Colonic mucosa (tissue), 4 donors: ENCODE measurements around the gene CRISP2. TPM values are rescaled to one million over a fixed set of nuclear protein-coding genes. Genes with fewer than 3 reads are reported as not detected.

Source experiments
- DNase-seq: peaks from one replicate; pipeline ENCODE4 v3.0.0-alpha.2; 2020
- H3K27ac ChIP-seq: fragments of 200-600 bp; one replicate; pipeline ENCODE4 v1.8.0; 2021
- H3K27me3 ChIP-seq: fragments of 200-600 bp; one replicate; pipeline ENCODE4 v1.8.0; 2021
- H3K36me3 ChIP-seq: fragments of 200-600 bp; one replicate; pipeline ENCODE4 v1.8.0; 2021
- H3K4me1 ChIP-seq: fragments of 200-600 bp; one replicate; pipeline ENCODE4 v1.8.0; 2021; ENCODE audit warnings: mild to moderate bottlenecking
- H3K4me3 ChIP-seq: fragments of 200-600 bp; one replicate; pipeline ENCODE4 v1.8.0; 2021
- H3K9ac ChIP-seq, 2 donors: one replicate each; pipeline ENCODE4 v1.7.0; 2013; ENCODE audit warnings: control low read depth in 2 of 2, low read depth in 2 of 2, low read length in 2 of 2
- H3K9me3 ChIP-seq: fragments of 200-600 bp; one replicate; pipeline ENCODE4 v1.8.0; 2021
- intact Hi-C: fragments of 100-400 bp; cut with DNase I; formaldehyde crosslinking; loops from one replicate; pipeline ENCODE4 v1.14.1; 2022
- total RNA-seq, 2 donors: library from RNA; stranded (reverse); fragmentation: NEBNext Ultra II Directional in 1 of 2; extraction: Animal tissue kit (Norgen Biotek cat#: 25700) in 1 of 2; gene quantifications; one replicate each; pipeline ENCODE4 v1.2.1, GENCODE V29; 2021
- TF ChIP-seq, protein P1 (sequence below): fragments of 200-600 bp; IDR thresholded peaks from one replicate; pipeline ENCODE4 v1.8.0; 2022; ENCODE audit warnings: antibody characterized with exemption, mild to moderate bottlenecking
- donor health status: healthy.
- donor health status: DM: no; HTN: no; CAD: no.
- donor health status: DM: no; HTN: no; CAD: no.

The CRISP2 gene
- not detected for total RNA-seq

GRCh38 chr6:49713346-49713745, at the start of gene CRISP2:
Gene CRISP2, minus strand, starts transcription at chr6:49713543. Its CDS starts 4,347 bp downstream, at chr6:49709196.
- intact Hi-C loops: no loop called here
- H3K9ac ChIP-seq: no peak within 1 kb of the TSS
- no peak for DNase-seq
- no peaks in the 10 kb centered on the region for H3K27me3 ChIP-seq
- no peak within 1 kb of the TSS for H3K27ac ChIP-seq
- no peaks in the 10 kb centered on the region for H3K36me3 ChIP-seq
- TF ChIP-seq, protein P1, sequence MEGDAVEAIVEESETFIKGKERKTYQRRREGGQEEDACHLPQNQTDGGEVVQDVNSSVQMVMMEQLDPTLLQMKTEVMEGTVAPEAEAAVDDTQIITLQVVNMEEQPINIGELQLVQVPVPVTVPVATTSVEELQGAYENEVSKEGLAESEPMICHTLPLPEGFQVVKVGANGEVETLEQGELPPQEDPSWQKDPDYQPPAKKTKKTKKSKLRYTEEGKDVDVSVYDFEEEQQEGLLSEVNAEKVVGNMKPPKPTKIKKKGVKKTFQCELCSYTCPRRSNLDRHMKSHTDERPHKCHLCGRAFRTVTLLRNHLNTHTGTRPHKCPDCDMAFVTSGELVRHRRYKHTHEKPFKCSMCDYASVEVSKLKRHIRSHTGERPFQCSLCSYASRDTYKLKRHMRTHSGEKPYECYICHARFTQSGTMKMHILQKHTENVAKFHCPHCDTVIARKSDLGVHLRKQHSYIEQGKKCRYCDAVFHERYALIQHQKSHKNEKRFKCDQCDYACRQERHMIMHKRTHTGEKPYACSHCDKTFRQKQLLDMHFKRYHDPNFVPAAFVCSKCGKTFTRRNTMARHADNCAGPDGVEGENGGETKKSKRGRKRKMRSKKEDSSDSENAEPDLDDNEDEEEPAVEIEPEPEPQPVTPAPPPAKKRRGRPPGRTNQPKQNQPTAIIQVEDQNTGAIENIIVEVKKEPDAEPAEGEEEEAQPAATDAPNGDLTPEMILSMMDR: no peak
- H3K4me3 ChIP-seq: no peak within 1 kb of the TSS
- H3K9me3 ChIP-seq: no peaks in the 10 kb centered on the region
- H3K4me1 ChIP-seq: no peaks in the 10 kb centered on the region

GRCh38 chr6:49744259-49744658, 30.9 kb upstream of the CRISP2 start, which contains the start of gene CRISP3:
Gene CRISP3, minus strand, starts transcription at chr6:49744388. Its CDS starts 21 bp downstream, at chr6:49744367.
- Histone ChIP-seq H3K4me3 (no peak within 1 kb of the TSS), H3K36me3 (no peaks in the 10 kb centered on the region), H3K9me3 (no peaks in the 10 kb centered on the region), H3K9ac (no peak within 1 kb of the TSS), H3K27me3 (no peaks in the 10 kb centered on the region), H3K4me1 (no peaks in the 10 kb centered on the region), H3K27ac (no peak within 1 kb of the TSS)
- intact Hi-C loops: no loop called here
- TF ChIP-seq, protein P1: no peak
- no peak for DNase-seq

GRCh38 chr6:49743429-49743828, 30.1 kb upstream of the CRISP2 start:
- no peak for DNase-seq
- Histone ChIP-seq H3K36me3 (no peaks in the 10 kb centered on the region), H3K27me3 (no peaks in the 10 kb centered on the region), H3K27ac (no peak overlapping the region), H3K4me1 (no peaks in the 10 kb centered on the region), H3K4me3 (no peak overlapping the region), H3K9ac (no peak overlapping the region), H3K9me3 (no peaks in the 10 kb centered on the region)
- intact Hi-C loops: no loop called here
- TF ChIP-seq, protein P1: no peak

GRCh38 chr6:49739423-49739822, 26.1 kb upstream of the CRISP2 start:
- Histone ChIP-seq H3K27ac (no peak overlapping the region), H3K27me3 (no peaks in the 10 kb centered on the region), H3K4me1 (no peaks in the 10 kb centered on the region), H3K4me3 (no peak overlapping the region), H3K9me3 (no peaks in the 10 kb centered on the region), H3K9ac (no peak overlapping the region), H3K36me3 (no peaks in the 10 kb centered on the region)
- TF ChIP-seq, protein P1: no peak
- intact Hi-C loops: no loop called here
- no peak for DNase-seq

- intact Hi-C loops: no loop called here
- no peak overlapping the region for H3K4me3 ChIP-seq
- H3K9me3 ChIP-seq: no peaks in the 10 kb centered on the region
- no peaks in the 10 kb centered on the region for H3K27me3 ChIP-seq
- no peaks in the 10 kb centered on the region for H3K36me3 ChIP-seq
- DNase-seq: no peak
- no peak overlapping the region for H3K27ac ChIP-seq
- TF ChIP-seq, protein P1: no peak
- H3K9ac ChIP-seq: no peak overlapping the region
- no peaks in the 10 kb centered on the region for H3K4me1 ChIP-seq
These were observed 22.7 kb upstream of the CRISP2 start for GRCh38 chr6:49736017-49736508.
